ENCODE measurements around the gene ZBTB33.

The ZBTB33 gene

GRCh38 chrX:120250522-120251271, at the start of gene ZBTB33 (continued):
- TF ChIP-seq ZNF26 (tag by site-specific recombination; IDR thresholded peaks at IDR 0.05) (no peak), ZNF391 (tag by site-specific recombination; IDR thresholded peaks at IDR 0.05; ENCODE audit: borderline replicate concordance, low read depth) (no peak), YY1 (tag by site-specific recombination; IDR thresholded peaks at IDR 0.05) (no peak), BCL11A (tag by site-specific recombination; IDR thresholded peaks at IDR 0.05; ENCODE audit: low read depth) (no peak), ZNF112 (tag by site-specific recombination; IDR thresholded peaks at IDR 0.05) (no peak), GLI4 (tag by site-specific recombination; IDR thresholded peaks at IDR 0.05) (no peak), ZNF645 (tag by site-specific recombination; IDR thresholded peaks at IDR 0.05) (no peak), EGR2 (tag by site-specific recombination; IDR thresholded peaks at IDR 0.05; ENCODE audit: low read depth) (peak; percentile 96), ZNF549 (tag by site-specific recombination; IDR thresholded peaks at IDR 0.05) (no peak), ZNF366 (tag by site-specific recombination; conservative IDR thresholded peaks at IDR 0.05) (no peak), ZNF768 (tag by site-specific recombination; IDR thresholded peaks at IDR 0.05) (no peak), ZNF311 (tag by site-specific recombination; IDR thresholded peaks at IDR 0.05; ENCODE audit: borderline replicate concordance) (no peak), HOXD13 (CRISPR knock-in tag; IDR thresholded peaks at IDR 0.05; ENCODE audit: borderline replicate concordance) (no peak), ZBTB44 (tag by site-specific recombination; IDR thresholded peaks at IDR 0.05) (no peak), ZSCAN16 (tag by site-specific recombination; IDR thresholded peaks at IDR 0.05) (no peak), ZNF571 (tag by site-specific recombination; IDR thresholded peaks at IDR 0.05) (no peak), ZNF747 (tag by site-specific recombination; IDR thresholded peaks at IDR 0.05) (no peak), ZNF664 (tag by site-specific recombination; IDR thresholded peaks at IDR 0.05) (no peak), ZNF350 (tag by site-specific recombination; IDR thresholded peaks at IDR 0.05) (no peak), PRDM1 (tag by site-specific recombination; IDR thresholded peaks at IDR 0.05) (no peak), ZNF114 (tag by site-specific recombination; IDR thresholded peaks at IDR 0.05) (no peak), ZBTB20 (tag by site-specific recombination; IDR thresholded peaks at IDR 0.05) (peak; percentile 55; the same call in 1 of the 2 replicates), SETDB1 (IDR thresholded peaks at IDR 0.05; ENCODE audit: insufficient read length, low read length) (no peak), ZSCAN30 (tag by site-specific recombination; IDR thresholded peaks at IDR 0.05) (no peak), PBX3 (CRISPR knock-in tag; IDR thresholded peaks at IDR 0.05) (no peak), ZNF791 (tag by site-specific recombination; IDR thresholded peaks at IDR 0.05) (no peak), ZNF133 (tag by site-specific recombination; IDR thresholded peaks at IDR 0.05) (no peak), ZNF354C (tag by site-specific recombination; IDR thresholded peaks at IDR 0.05; ENCODE audit: borderline replicate concordance, low read depth) (no peak), KLF1 (tag by site-specific recombination; IDR thresholded peaks at IDR 0.05) (no peak)
- TF ChIP-seq, protein P1, sequence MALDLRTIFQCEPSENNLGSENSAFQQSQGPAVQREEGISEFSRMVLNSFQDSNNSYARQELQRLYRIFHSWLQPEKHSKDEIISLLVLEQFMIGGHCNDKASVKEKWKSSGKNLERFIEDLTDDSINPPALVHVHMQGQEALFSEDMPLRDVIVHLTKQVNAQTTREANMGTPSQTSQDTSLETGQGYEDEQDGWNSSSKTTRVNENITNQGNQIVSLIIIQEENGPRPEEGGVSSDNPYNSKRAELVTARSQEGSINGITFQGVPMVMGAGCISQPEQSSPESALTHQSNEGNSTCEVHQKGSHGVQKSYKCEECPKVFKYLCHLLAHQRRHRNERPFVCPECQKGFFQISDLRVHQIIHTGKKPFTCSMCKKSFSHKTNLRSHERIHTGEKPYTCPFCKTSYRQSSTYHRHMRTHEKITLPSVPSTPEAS (tag by site-specific recombination; IDR thresholded peaks at IDR 0.05): no peak
- TF ChIP-seq, protein P2, sequence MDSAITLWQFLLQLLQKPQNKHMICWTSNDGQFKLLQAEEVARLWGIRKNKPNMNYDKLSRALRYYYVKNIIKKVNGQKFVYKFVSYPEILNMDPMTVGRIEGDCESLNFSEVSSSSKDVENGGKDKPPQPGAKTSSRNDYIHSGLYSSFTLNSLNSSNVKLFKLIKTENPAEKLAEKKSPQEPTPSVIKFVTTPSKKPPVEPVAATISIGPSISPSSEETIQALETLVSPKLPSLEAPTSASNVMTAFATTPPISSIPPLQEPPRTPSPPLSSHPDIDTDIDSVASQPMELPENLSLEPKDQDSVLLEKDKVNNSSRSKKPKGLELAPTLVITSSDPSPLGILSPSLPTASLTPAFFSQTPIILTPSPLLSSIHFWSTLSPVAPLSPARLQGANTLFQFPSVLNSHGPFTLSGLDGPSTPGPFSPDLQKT (IDR thresholded peaks at IDR 0.05; ENCODE audit: borderline replicate concordance, low read depth, low read length): no peak

Data from HEK293 (cell line).